Neural progenitor cell (in vitro differentiated cells): ENCODE measurements around the gene SPCS2. TPM values are rescaled to one million over a fixed set of nuclear protein-coding genes. Genes with fewer than 3 reads are reported as not detected.
A peak's percentile ranks its signal among the peaks of the same experiment; 100 is the strongest.

Source experiments
- DNase-seq: peaks from one replicate; pipeline ENCODE4 v3.0.0-alpha.2; 2016; ENCODE audit warnings: low spot score
- H2AFZ ChIP-seq: fragments of 200-600 bp; sonication (generic); replicated peaks from 2 replicates; pipeline ENCODE4 v1.6.1; 2016; ENCODE audit warnings: antibody characterized with exemption
- H3F3A ChIP-seq: fragments of 200-600 bp; sonication (generic); 2 replicates; pipeline ENCODE4 v1.6.1; 2016; ENCODE audit warnings: antibody characterized with exemption, low read depth
- H3K27ac ChIP-seq: fragments of 200-600 bp; sonication (generic); 2 replicates; pipeline ENCODE4 v1.5.1; 2016; ENCODE audit warnings: mild to moderate bottlenecking
- H3K27me3 ChIP-seq: fragments of 200-600 bp; sonication (generic); 2 replicates; pipeline ENCODE4 v1.6.1; 2016; ENCODE audit warnings: mild to moderate bottlenecking, moderate library complexity
- H3K36me3 ChIP-seq: fragments of 200-600 bp; sonication (generic); 2 replicates; pipeline ENCODE4 v1.5.1; 2016
- H3K4me1 ChIP-seq: fragments of 200-600 bp; sonication (generic); 2 replicates; pipeline ENCODE4 v1.6.1; 2016; ENCODE audit warnings: mixed run types
- H3K4me2 ChIP-seq: fragments of 200-600 bp; sonication (generic); 2 replicates; pipeline ENCODE4 v1.6.1; 2016
- H3K4me3 ChIP-seq: fragments of 200-600 bp; sonication (generic); 2 replicates; pipeline ENCODE4 v1.5.1; 2016
- H3K79me2 ChIP-seq: fragments of 200-600 bp; sonication (generic); 2 replicates; pipeline ENCODE4 v1.6.1; 2016; ENCODE audit warnings: low read depth
- H3K9ac ChIP-seq: fragments of 200-600 bp; sonication (generic); 2 replicates; pipeline ENCODE4 v1.6.1; 2016
- H3K9me3 ChIP-seq: fragments of 200-600 bp; sonication (generic); 2 replicates; pipeline ENCODE4 v1.5.1; 2016; ENCODE audit warnings: low read depth
- H4K20me1 ChIP-seq: fragments of 200-600 bp; sonication (generic); 2 replicates; pipeline ENCODE4 v1.6.1; 2016; ENCODE audit warnings: low read depth
- H3K27ac Mint-ChIP-seq: 3 replicates; pipeline ENCODE4 v1.8.0; 2021; ENCODE audit warnings: mixed read lengths
- H3K27me3 Mint-ChIP-seq: 2 replicates; pipeline ENCODE4 v1.8.0; 2022; ENCODE audit warnings: low read depth, mild to moderate bottlenecking, inconsistent platforms, moderate library complexity, mixed read lengths; ENCODE audit not compliant: insufficient read depth
- H3K36me3 Mint-ChIP-seq: 3 replicates; pipeline ENCODE4 v1.8.0; 2021; ENCODE audit warnings: mixed read lengths
- H3K4me1 Mint-ChIP-seq: 3 replicates; pipeline ENCODE4 v1.8.0; 2021; ENCODE audit warnings: mixed read lengths
- H3K4me3 Mint-ChIP-seq: 3 replicates; pipeline ENCODE4 v1.8.0; 2021; ENCODE audit warnings: mild to moderate bottlenecking, moderate library complexity, mixed read lengths
- H3K9me3 Mint-ChIP-seq: 3 replicates; pipeline ENCODE4 v1.8.0; 2020; ENCODE audit warnings: mixed read lengths
- CTCF ChIP-seq: fragments of 200-600 bp; sonication (generic); IDR thresholded peaks from 2 replicates; pipeline ENCODE4 v1.5.1; 2017; ENCODE audit warnings: antibody characterized with exemption, mild to moderate bottlenecking
- EZH2 ChIP-seq: fragments of 200-600 bp; sonication (generic); IDR thresholded peaks from 2 replicates; pipeline ENCODE4 v1.6.1; 2017; ENCODE audit warnings: antibody characterized with exemption, mild to moderate bottlenecking, moderate library complexity
- EZH2phosphoT487 ChIP-seq: fragments of 200-600 bp; sonication (generic); IDR thresholded peaks from 2 replicates; pipeline ENCODE4 v1.6.1; 2017; ENCODE audit warnings: antibody characterized with exemption
- total RNA-seq: library from RNA; depleted of rRNA; stranded (reverse); fragments of >200 nt; gene quantifications from 2 replicates; pipeline ENCODE4 v1.2.3, GENCODE V29; 2015; ENCODE audit warnings: low replicate concordance

The SPCS2 gene
- total RNA-seq, 1 donor from 2014 or later, result 66.9 TPM

GRCh38 chr11:75022759-75023396, 73.8 kb downstream of the SPCS2 start:
- peak; percentile 82 for DNase-seq
- Histone ChIP-seq H3K4me2 (no peak overlapping the region), H3K4me1 (no peaks in the 10 kb centered on the region), H3K27ac (no peak overlapping the region), H3K9me3 (no peaks in the 10 kb centered on the region), H3K4me3 (no peak overlapping the region), H3K27me3 (no peaks in the 10 kb centered on the region), H3K79me2 (no peaks in the 10 kb centered on the region), H3F3A (no peaks in the 10 kb centered on the region), H3K9ac (no peak overlapping the region), H3K36me3 (no peaks in the 10 kb centered on the region), H4K20me1 (no peaks in the 10 kb centered on the region), H2AFZ (no peak overlapping the region)
- Mint-ChIP-seq H3K27ac (no peak overlapping the region), H3K4me3 (no peak overlapping the region), H3K27me3 (peaks cover 2% of the 10 kb centered on the region), H3K4me1 (no peaks in the 10 kb centered on the region), H3K9me3 (peaks cover 6% of the 10 kb centered on the region), H3K36me3 (peaks cover 7% of the 10 kb centered on the region)
- TF ChIP-seq EZH2 (no peak), CTCF (peak; percentile 94)

- DNase-seq, result no peak
- no peak overlapping the region for H2AFZ ChIP-seq
- H3K4me1 Mint-ChIP-seq, result no peaks in the 10 kb centered on the region
- H3K27me3 Mint-ChIP-seq, result peaks cover 4% of the 10 kb centered on the region
- no peaks in the 10 kb centered on the region for H4K20me1 ChIP-seq
- H3K4me3 Mint-ChIP-seq, result no peak overlapping the region
- no peak overlapping the region for H3K27ac ChIP-seq
- H3K4me3 ChIP-seq, result no peak overlapping the region
- peaks cover 4% of the 10 kb centered on the region for H3K9me3 Mint-ChIP-seq
- H3K27me3 ChIP-seq, result no peaks in the 10 kb centered on the region
- H3K36me3 Mint-ChIP-seq, result peaks cover 6% of the 10 kb centered on the region
- no peak overlapping the region for H3K27ac Mint-ChIP-seq
- no peak overlapping the region for H3K4me2 ChIP-seq
- no peak for TF ChIP-seq CTCF
- TF ChIP-seq EZH2, result no peak
- TF ChIP-seq EZH2phosphoT487, result no peak
- no peaks in the 10 kb centered on the region for H3K9me3 ChIP-seq
- no peaks in the 10 kb centered on the region for H3F3A ChIP-seq
- H3K79me2 ChIP-seq, result no peaks in the 10 kb centered on the region
- H3K9ac ChIP-seq, result no peak overlapping the region
- H3K4me1 ChIP-seq, result no peaks in the 10 kb centered on the region
- H3K36me3 ChIP-seq, result no peaks in the 10 kb centered on the region
These were observed 74.5 kb downstream of the SPCS2 start for GRCh38 chr11:75023446-75024067.

GRCh38 chr11:75024068-75024449, 75.0 kb downstream of the SPCS2 start:
- Histone ChIP-seq H3K36me3 (no peaks in the 10 kb centered on the region), H3K4me3 (no peak overlapping the region), H3K79me2 (no peaks in the 10 kb centered on the region), H3F3A (no peaks in the 10 kb centered on the region), H3K27ac (no peak overlapping the region), H2AFZ (no peak overlapping the region), H3K9me3 (no peaks in the 10 kb centered on the region), H4K20me1 (no peaks in the 10 kb centered on the region), H3K4me2 (no peak overlapping the region), H3K4me1 (no peaks in the 10 kb centered on the region), H3K27me3 (no peaks in the 10 kb centered on the region), H3K9ac (no peak overlapping the region)
- TF ChIP-seq CTCF, result no peak
- no peak for TF ChIP-seq EZH2phosphoT487
- TF ChIP-seq EZH2, result no peak
- DNase-seq, result no peak
- Mint-ChIP-seq H3K36me3 (peaks cover 2% of the 10 kb centered on the region), H3K27ac (no peak overlapping the region), H3K9me3 (no peaks in the 10 kb centered on the region), H3K4me3 (no peak overlapping the region), H3K27me3 (peaks cover 4% of the 10 kb centered on the region), H3K4me1 (no peaks in the 10 kb centered on the region)
